ENCODE measurements around the gene DHH. TPM values are rescaled to one million over a fixed set of nuclear protein-coding genes. Genes with fewer than 3 reads are reported as not detected.

Gene DHH
- total and polyA plus RNA-seq, 9 of the 15 experiments (the other 6 are each of a cell fraction or from before 2014, with no cell fraction given), result 0.07 to 2.6 (median 0.54) TPM

DNA sequence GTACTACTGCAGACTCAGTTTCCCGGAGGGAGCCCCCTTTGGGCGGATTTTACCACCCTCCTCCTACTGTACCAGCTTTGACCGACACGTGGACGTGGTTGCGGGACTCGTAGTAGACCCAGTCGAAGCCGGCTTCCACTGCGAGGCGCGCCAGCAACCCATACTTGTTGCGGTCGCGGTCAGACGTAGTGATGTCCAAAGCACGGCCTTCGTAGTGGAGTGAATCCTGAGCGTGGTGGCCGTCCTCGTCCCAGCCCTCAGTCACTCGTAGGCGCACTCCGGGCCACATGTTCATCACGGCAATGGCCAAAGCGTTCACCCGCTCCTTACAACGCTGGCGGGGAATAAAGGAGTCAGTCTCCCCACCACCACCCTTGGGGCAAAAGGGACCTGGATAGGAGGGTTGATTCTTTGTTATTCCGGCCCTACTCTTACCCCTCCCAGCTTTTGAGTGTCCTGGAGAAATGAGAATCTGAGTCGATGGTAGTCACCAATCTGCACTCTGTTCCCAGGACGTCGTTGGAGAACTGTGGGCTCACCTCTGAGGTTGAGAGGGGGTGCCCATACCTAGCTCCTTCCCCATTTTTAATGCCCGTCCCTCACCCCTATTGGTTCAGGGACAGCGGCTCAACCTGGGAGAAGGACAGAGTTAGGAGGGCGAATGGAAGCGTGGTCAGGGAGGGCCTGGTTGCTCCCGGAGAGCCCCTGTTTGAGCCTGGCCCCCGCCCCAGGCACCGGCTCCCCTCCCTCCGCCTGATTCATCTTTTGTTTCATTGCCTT lies 3.4 kb downstream of the DHH start:
- CTCF ChIA-PET (ENCODE audit: low intra/inter-chr PET ratio), result interaction anchor here (0.6 to 1.8 kb wide), 4 partner anchors 18 to 94 kb away, joined by 3 to 15 read pairs (median 4); no protein-coding TSS in a partner anchor
- no TSS peak for BruUV-seq (replicated peaks)
- H3K79me2 ChIP-seq (ENCODE audit: control insufficient read depth, insufficient read depth, low read length), result peaks cover 12% of the 10 kb centered on the region; the same call in 1 of the 3 replicates
- peak overlapping the region; percentile 92; the same call in 1 of the 2 replicates for H2AFZ ChIP-seq (ENCODE audit: low read depth, low read length)
- H3K27ac ChIP-seq (ENCODE audit: extremely low read depth, low read depth, low read length), result peak overlapping the region; percentile 91
- POLR2A ChIA-PET, result interaction anchor here (1.2 to 6.6 kb wide), 10 partner anchors 9 to 175 kb away, joined by 3 to 103 read pairs (median 10); partner anchors contain the start of genes LMBR1L, RHEBL1, TUBA1B and TUBA1C
- H3K4me1 ChIP-seq (replicated peaks in 1 of 2; ENCODE audit: control insufficient read depth in 2 of 2, insufficient read depth in 2 of 2, low read length in 2 of 2), result peaks cover 73 to 74% of the 10 kb centered on the region in 2 experiments
- 69% methylated on average over 35 of the region's 41 CpGs for WGBS (ENCODE audit: insufficient coverage, low coverage, missing lambda C conversion rate)
- no peaks in the 10 kb centered on the region for H3K9me1 ChIP-seq (ENCODE audit: control insufficient read depth, insufficient read depth, low read length)
- ATAC-seq (no peak), FAIRE-seq (no peak), DNase-seq (ENCODE audit: extremely low read depth in 1 of 4, low spot score in 3 of 4) (peak in 1 of 4 experiments; percentile 31)
- no peaks in the 10 kb centered on the region for H3K27me3 ChIP-seq (ENCODE audit: control insufficient read depth in 2 of 2, insufficient read depth in 2 of 2, low read length in 2 of 2)
- H3K9ac ChIP-seq (ENCODE audit: insufficient read depth in 1 of 2, low read depth in 2 of 2, low read length in 2 of 2), result peak overlapping the region; percentile 65 to 85
- H3K36me3 ChIP-seq (ENCODE audit: control insufficient read depth, insufficient read depth, low read length), result no peaks in the 10 kb centered on the region
- intact Hi-C loops (cut with micrococcal nuclease), result loop anchor here (2.0 kb wide), 1 partner anchor 40 kb away; the partner anchor contains the start of gene TUBA1B
- peak overlapping the region; percentile 81 for H3K4me2 ChIP-seq (ENCODE audit: insufficient read depth, low read length)
- no peaks in the 10 kb centered on the region for H3K9me3 ChIP-seq (replicated peaks; ENCODE audit: control insufficient read depth, insufficient read depth, low read depth, low read length)
- peak overlapping the region; percentile 26; the same call in 1 of the 2 replicates for H3K4me3 ChIP-seq
- H4K20me1 ChIP-seq (replicated peaks; ENCODE audit: control insufficient read depth, insufficient read depth, low read length), result no peaks in the 10 kb centered on the region
- in situ Hi-C loops (cut with MboI), result no loop called here
- TF ChIP-seq CCNT2 (IDR thresholded peaks at IDR 0.05; ENCODE audit: borderline replicate concordance, extremely low read depth, insufficient read length, low read depth, low read length) (no peak), ZNF584 (CRISPR knock-in tag; IDR thresholded peaks at IDR 0.05; ENCODE audit: low read depth) (no peak), NCOA2 (IDR thresholded peaks at IDR 0.05; ENCODE audit: partially characterized antibody in 2 of 2) (no peak), ZNF785 (CRISPR knock-in tag; IDR thresholded peaks at IDR 0.05) (no peak), SREBF1 (IDR thresholded peaks at IDR 0.05; ENCODE audit: borderline replicate concordance, low read depth, low read length) (no peak), L3MBTL2 (IDR thresholded peaks at IDR 0.05) (peak; percentile 13; the same call in 1 of the 2 replicates), ZNF551 (CRISPR knock-in tag; IDR thresholded peaks at IDR 0.05) (no peak), ZNF668 (CRISPR knock-in tag; IDR thresholded peaks at IDR 0.05) (no peak)
- TF ChIP-seq, protein P1, sequence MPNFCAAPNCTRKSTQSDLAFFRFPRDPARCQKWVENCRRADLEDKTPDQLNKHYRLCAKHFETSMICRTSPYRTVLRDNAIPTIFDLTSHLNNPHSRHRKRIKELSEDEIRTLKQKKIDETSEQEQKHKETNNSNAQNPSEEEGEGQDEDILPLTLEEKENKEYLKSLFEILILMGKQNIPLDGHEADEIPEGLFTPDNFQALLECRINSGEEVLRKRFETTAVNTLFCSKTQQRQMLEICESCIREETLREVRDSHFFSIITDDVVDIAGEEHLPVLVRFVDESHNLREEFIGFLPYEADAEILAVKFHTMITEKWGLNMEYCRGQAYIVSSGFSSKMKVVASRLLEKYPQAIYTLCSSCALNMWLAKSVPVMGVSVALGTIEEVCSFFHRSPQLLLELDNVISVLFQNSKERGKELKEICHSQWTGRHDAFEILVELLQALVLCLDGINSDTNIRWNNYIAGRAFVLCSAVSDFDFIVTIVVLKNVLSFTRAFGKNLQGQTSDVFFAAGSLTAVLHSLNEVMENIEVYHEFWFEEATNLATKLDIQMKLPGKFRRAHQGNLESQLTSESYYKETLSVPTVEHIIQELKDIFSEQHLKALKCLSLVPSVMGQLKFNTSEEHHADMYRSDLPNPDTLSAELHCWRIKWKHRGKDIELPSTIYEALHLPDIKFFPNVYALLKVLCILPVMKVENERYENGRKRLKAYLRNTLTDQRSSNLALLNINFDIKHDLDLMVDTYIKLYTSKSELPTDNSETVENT (CRISPR knock-in tag; IDR thresholded peaks at IDR 0.05), result peak; percentile 47; the same call in 1 of the 2 replicates
